Breast epithelium (tissue), 3 donors: ENCODE data around the gene DBR1.

Source experiments
- POLR2A ChIP-seq: fragments of 450-650 bp; IDR thresholded peaks from one replicate; pipeline ENCODE4 v1.6.1; 2016; ENCODE audit warnings: antibody characterized with exemption, mild to moderate bottlenecking, moderate library complexity
- POLR2AphosphoS5 ChIP-seq, 3 donors: sonication (generic); formaldehyde crosslinking; IDR thresholded peaks; one replicate each; pipeline ENCODE4 v1.6.1; 2017; ENCODE audit warnings: antibody characterized with exemption in 3 of 3
- TF ChIP-seq, protein P1 (sequence below), 3 donors: fragments of 450-650 bp; IDR thresholded peaks; one replicate each; pipeline ENCODE4 v1.5.1; 2016 to 2017; ENCODE audit warnings: antibody characterized with exemption in 3 of 3, mild to moderate bottlenecking in 3 of 3, moderate library complexity in 3 of 3

DNA sequence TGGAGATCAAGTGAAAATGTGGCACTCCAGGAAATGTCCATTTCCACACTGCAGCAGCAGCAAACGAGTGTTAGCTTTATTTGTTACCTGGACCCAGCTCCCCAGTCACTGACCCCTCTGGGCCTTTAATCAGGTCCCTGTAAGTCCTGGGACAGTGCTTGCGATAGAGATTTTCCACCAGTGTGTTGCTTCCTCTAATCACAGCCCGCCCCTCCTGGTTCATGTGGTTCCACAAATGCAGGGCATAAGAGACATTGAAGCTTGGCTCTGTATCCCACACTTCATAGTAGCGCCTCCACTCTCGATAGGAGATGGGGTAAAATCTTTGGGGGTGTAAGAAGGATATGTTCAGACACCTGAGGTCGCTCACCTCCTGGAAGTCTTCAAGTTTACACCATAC is 50.5 kb downstream of the DBR1 start:
- TF ChIP-seq, protein P1, sequence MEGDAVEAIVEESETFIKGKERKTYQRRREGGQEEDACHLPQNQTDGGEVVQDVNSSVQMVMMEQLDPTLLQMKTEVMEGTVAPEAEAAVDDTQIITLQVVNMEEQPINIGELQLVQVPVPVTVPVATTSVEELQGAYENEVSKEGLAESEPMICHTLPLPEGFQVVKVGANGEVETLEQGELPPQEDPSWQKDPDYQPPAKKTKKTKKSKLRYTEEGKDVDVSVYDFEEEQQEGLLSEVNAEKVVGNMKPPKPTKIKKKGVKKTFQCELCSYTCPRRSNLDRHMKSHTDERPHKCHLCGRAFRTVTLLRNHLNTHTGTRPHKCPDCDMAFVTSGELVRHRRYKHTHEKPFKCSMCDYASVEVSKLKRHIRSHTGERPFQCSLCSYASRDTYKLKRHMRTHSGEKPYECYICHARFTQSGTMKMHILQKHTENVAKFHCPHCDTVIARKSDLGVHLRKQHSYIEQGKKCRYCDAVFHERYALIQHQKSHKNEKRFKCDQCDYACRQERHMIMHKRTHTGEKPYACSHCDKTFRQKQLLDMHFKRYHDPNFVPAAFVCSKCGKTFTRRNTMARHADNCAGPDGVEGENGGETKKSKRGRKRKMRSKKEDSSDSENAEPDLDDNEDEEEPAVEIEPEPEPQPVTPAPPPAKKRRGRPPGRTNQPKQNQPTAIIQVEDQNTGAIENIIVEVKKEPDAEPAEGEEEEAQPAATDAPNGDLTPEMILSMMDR (IDR thresholded peaks at IDR 0.05): no peak
- TF ChIP-seq POLR2A (no peak), POLR2AphosphoS5 (IDR thresholded peaks at IDR 0.05) (no peak)
